ENCODE data around the gene ISL1.

ISL1 gene

GRCh38 chr5:51397996-51398395, 14.7 kb downstream of the ISL1 start:
- DNase-seq (ENCODE audit: extremely low spot score), result no peak
- no peak for TF ChIP-seq CTCF (IDR thresholded peaks at IDR 0.05; ENCODE audit: control extremely low read depth, extremely low read depth, low read depth, missing control alignments)
- POLR2A ChIA-PET, result no interaction called here
- CTCF ChIA-PET, result no interaction called here

GRCh38 chr5:51398875-51399642, 15.8 kb downstream of the ISL1 start:
- CTCF ChIA-PET, result no interaction called here
- TF ChIP-seq CTCF (IDR thresholded peaks at IDR 0.05; ENCODE audit: control extremely low read depth, extremely low read depth, low read depth, missing control alignments), result no peak
- POLR2A ChIA-PET, result no interaction called here
- DNase-seq (ENCODE audit: extremely low spot score), result no peak

GRCh38 chr5:51399643-51400006, 16.4 kb downstream of the ISL1 start:
- no peak for TF ChIP-seq CTCF (IDR thresholded peaks at IDR 0.05; ENCODE audit: control extremely low read depth, extremely low read depth, low read depth, missing control alignments)
- no peak for DNase-seq (ENCODE audit: extremely low spot score)
- ChIA-PET POLR2A (no interaction called here), CTCF (no interaction called here)

- CTCF ChIA-PET, result no interaction called here
- no peak for TF ChIP-seq CTCF (IDR thresholded peaks at IDR 0.05; ENCODE audit: control extremely low read depth, extremely low read depth, low read depth, missing control alignments)
- POLR2A ChIA-PET, result no interaction called here
- DNase-seq (ENCODE audit: extremely low spot score), result no peak
These were observed 21.0 kb downstream of the ISL1 start for GRCh38 chr5:51404255-51404654.

- CTCF ChIA-PET, result no interaction called here
- no peak for TF ChIP-seq CTCF (IDR thresholded peaks at IDR 0.05; ENCODE audit: control extremely low read depth, extremely low read depth, low read depth, missing control alignments)
- POLR2A ChIA-PET, result no interaction called here
- no peak for DNase-seq (ENCODE audit: extremely low spot score)
These were observed 28.7 kb downstream of the ISL1 start for GRCh38 chr5:51411921-51412325.

- POLR2A ChIA-PET, result no interaction called here
- no peak for DNase-seq (ENCODE audit: extremely low spot score)
- CTCF ChIA-PET, result interaction anchor here (0.9 to 1.0 kb wide), 2 partner anchors 11 to 13 kb away, joined by 3 read pairs; no protein-coding TSS in a partner anchor
- TF ChIP-seq CTCF (IDR thresholded peaks at IDR 0.05; ENCODE audit: control extremely low read depth, extremely low read depth, low read depth, missing control alignments), result no peak
These were observed 31.3 kb downstream of the ISL1 start for GRCh38 chr5:51414516-51414915.

Measured in GM10248 (cell line).